ENCODE measurements around the gene SDCCAG8.

- TF ChIP-seq CTCF (IDR thresholded peaks at IDR 0.05) (no peak), EP300 (IDR thresholded peaks at IDR 0.05) (no peak), POLR2A (IDR thresholded peaks at IDR 0.05) (no peak), POLR2AphosphoS5 (IDR thresholded peaks at IDR 0.05) (no peak)
Observed at GRCh38 chr1:243258731-243259130, 2.9 kb downstream of the SDCCAG8 start.

Data from gastroesophageal sphincter (tissue), 3 donors.